HepG2 (cell line): ENCODE data around the gene FNBP1L. TPM values are rescaled to one million over a fixed set of nuclear protein-coding genes. Genes with fewer than 3 reads are reported as not detected.

Source experiments
- ATAC-seq: fragments of 200-7000 bp; cut with Tn5 transposase; 3 replicates; pipeline ENCODE4 v1.9.1; 2020; ENCODE audit warnings: mild to moderate bottlenecking, moderate library complexity
- BruUV-seq: library from RNA; stranded (reverse); fragments of 400-500 nt; replicated peaks from 2 replicates; lab custom pipeline; 2021; lab: Mats Ljungman, UMichigan
- CTCF ChIA-PET: fragments of 300-600 bp; formaldehyde crosslinking; extraction: SDS; loops from one replicate; lab custom pipeline; 2021; ENCODE audit warnings: low total read pairs, inconsistent platforms, low intra/inter-chr PET ratio; lab: Yijun Ruan, JAX
- POLR2A ChIA-PET: fragments of 350-600 bp; sonication (Branson Sonifier 250); formaldehyde crosslinking; loops from one replicate; lab custom pipeline; 2020; ENCODE audit warnings: antibody characterized with exemption, inconsistent platforms; lab: Yijun Ruan, JAX
- DNase-seq: peaks from one replicate; pipeline ENCODE4 v3.0.0-alpha.2; 2015; ENCODE audit warnings: low spot score
- FAIRE-seq: peaks from 3 replicates; lab custom pipeline; 2011; peaks lifted over from hg19 to GRCh38; lab: Jason Lieb, UNC
- H2AFZ ChIP-seq: one replicate; pipeline ENCODE4 v1.6.1; 2011; ENCODE audit warnings: low read length, inconsistent platforms
- H3K27ac ChIP-seq: fragments of 300-600 bp; 3 replicates; pipeline ENCODE4 v1.8.0; 2011; ENCODE audit warnings: mixed run types, mild to moderate bottlenecking, mixed read lengths, low read length, inconsistent platforms; ENCODE audit not compliant: insufficient read depth; ENCODE audit errors: extremely low read length
- H3K27me3 ChIP-seq, 2 experiments: fragments of 200-600 bp in 1 of 2; 2 replicates in 1 of 2; 3 replicates in 1 of 2; pipeline versions ENCODE4 v1.6.0 to v1.8.0; 2011; ENCODE audit warnings: low read length in 2 of 2, mild to moderate bottlenecking in 2 of 2, moderate library complexity in 2 of 2, inconsistent platforms in 1 of 2; ENCODE audit not compliant: insufficient read depth in 2 of 2, control insufficient read depth in 1 of 2
- H3K36me3 ChIP-seq, 2 experiments: fragments of 200-600 bp in 1 of 2; replicated peaks in 1 of 2; 2 replicates in 1 of 2; 3 replicates in 1 of 2; pipeline versions ENCODE4 v1.5.1 to v1.8.0; 2011; ENCODE audit warnings: low read length in 2 of 2, inconsistent platforms in 1 of 2; ENCODE audit not compliant: insufficient read depth in 2 of 2, control insufficient read depth in 1 of 2
- H3K4me1 ChIP-seq: 2 replicates; pipeline ENCODE4 v1.5.1; 2012; ENCODE audit warnings: low read length, inconsistent platforms; ENCODE audit not compliant: insufficient read depth
- H3K4me2 ChIP-seq: 2 replicates; pipeline ENCODE4 v1.6.0; 2011; ENCODE audit warnings: low read depth, low read length, inconsistent platforms
- H3K4me3 ChIP-seq, 3 experiments: fragments of 200-600 bp in 1 of 3; sonication (generic), shearing (Covaris generic) in 1 of 3; replicated peaks in 1 of 3; 2 replicates each; pipeline ENCODE4 v1.5.1; 2011 to 2016; ENCODE audit warnings: low read length in 3 of 3, inconsistent platforms in 2 of 3, low read depth in 2 of 3, mild to moderate bottlenecking in 2 of 3, control low read depth in 1 of 3, mixed read lengths in 1 of 3; ENCODE audit not compliant: insufficient read depth in 1 of 3
- H3K79me2 ChIP-seq: one replicate; pipeline ENCODE4 v1.6.1; 2011; ENCODE audit warnings: low read length, inconsistent platforms; ENCODE audit not compliant: insufficient read depth
- H3K9ac ChIP-seq: 2 replicates; pipeline ENCODE4 v1.6.0; 2011; ENCODE audit warnings: mild to moderate bottlenecking, low read depth, low read length, inconsistent platforms; ENCODE audit not compliant: insufficient read depth
- H3K9me3 ChIP-seq: 2 replicates; pipeline ENCODE4 v1.5.1; 2012; ENCODE audit warnings: mild to moderate bottlenecking, low read length
- H4K20me1 ChIP-seq: 2 replicates; pipeline ENCODE4 v1.6.0; 2011; ENCODE audit warnings: inconsistent platforms, mild to moderate bottlenecking, low read length, moderate library complexity; ENCODE audit not compliant: insufficient read depth
- AKAP8 ChIP-seq: sonication (generic); formaldehyde crosslinking; IDR thresholded peaks from 2 replicates; pipeline ENCODE4 v1.5.1; 2020; ENCODE audit warnings: mild to moderate bottlenecking, missing genetic modification reagents
- CREB1 ChIP-seq, 2 experiments: fragments of 450-650 bp in 1 of 2; IDR thresholded peaks; 2 replicates each; pipeline ENCODE4 v1.6.1; 2016 to 2017; ENCODE audit warnings: control low read depth in 1 of 2, mild to moderate bottlenecking in 1 of 2, missing compliant biosample characterization in 1 of 2, missing genetic modification characterization in 1 of 2
- DNMT3B ChIP-seq: conservative IDR thresholded peaks from 2 replicates; pipeline ENCODE4 v1.6.1; 2016; ENCODE audit warnings: missing biosample characterization, control low read depth
- HNRNPLL ChIP-seq: fragments of 200-400 bp; formaldehyde crosslinking; IDR thresholded peaks from 2 replicates; pipeline ENCODE4 v1.6.1; 2017; ENCODE audit warnings: mild to moderate bottlenecking, low read depth, low read length; ENCODE audit not compliant: poor library complexity, severe bottlenecking
- MNT ChIP-seq: fragments of 450-650 bp; IDR thresholded peaks from 2 replicates; pipeline ENCODE4 v1.6.1; 2016
- SNAPC2 ChIP-seq: sonication (generic); formaldehyde crosslinking; IDR thresholded peaks from 2 replicates; pipeline ENCODE4 v1.8.1; 2022; ENCODE audit warnings: mild to moderate bottlenecking, missing genetic modification reagents
- ZKSCAN5 ChIP-seq: sonication (generic); formaldehyde crosslinking; IDR thresholded peaks from 2 replicates; pipeline ENCODE4 v1.5.1; 2020; ENCODE audit warnings: mild to moderate bottlenecking, missing genetic modification reagents
- ZNF205 ChIP-seq: IDR thresholded peaks from 2 replicates; pipeline ENCODE4 v1.6.1; 2018; ENCODE audit warnings: missing biosample characterization, missing genetic modification reagents
- ZNF501 ChIP-seq: sonication (generic); formaldehyde crosslinking; IDR thresholded peaks from 2 replicates; pipeline ENCODE4 v1.5.1; 2020; ENCODE audit warnings: mild to moderate bottlenecking, moderate library complexity, missing genetic modification reagents
- WGBS: methylation state at CpG from one replicate; pipeline ENCODE4 v1.1.6; 2017; ENCODE audit warnings: low lambda C conversion rate; 5-methylcytosine and 5-hydroxymethylcytosine counted together
- in situ Hi-C: cut with HindIII; loops from 2 replicates; pipeline ENCODE4 v1.10.0; 2017; ENCODE audit warnings: low pct_unique_long_range_greater_than_20kb; ENCODE audit not compliant: extremely low pct_ligation_motif_present
- intact Hi-C: fragments of 100-400 bp; cut with micrococcal nuclease; formaldehyde crosslinking; loops from one replicate; pipeline ENCODE4 v1.10.0; 2022; ENCODE audit not compliant: unreplicated experiment
- polyA plus RNA-seq, 8 experiments: library from polyadenylated mRNA; depleted of rRNA in 3 of 8; stranded (reverse) in 7 of 8; unstranded in 1 of 8; fragments of >200 nt; fragmentation: Illumina TruSeq in 4 of 8; extraction: Trizol in 4 of 8; gene quantifications; 2 replicates each; pipeline versions ENCODE4 v1.2.1 to v1.2.3, GENCODE V29; 2011 to 2016; ENCODE audit warnings: low read depth in 4 of 8, missing spikeins in 1 of 8, mixed read lengths in 1 of 8; ENCODE audit not compliant: insufficient read depth in 1 of 8
- total RNA-seq, 5 experiments: library from RNA; depleted of rRNA; stranded (reverse); fragments of >200 nt; fragmentation: Illumina TruSeq; extraction: Trizol; gene quantifications; 2 replicates each; pipeline ENCODE4 v1.2.3, GENCODE V29; 2016; ENCODE audit warnings: low read depth in 1 of 5
- TF ChIP-seq, protein P1 (sequence below): sonication (generic); formaldehyde crosslinking; IDR thresholded peaks from 2 replicates; pipeline ENCODE4 v1.4.0; 2020; ENCODE audit warnings: mild to moderate bottlenecking, missing genetic modification reagents

The FNBP1L gene
- total and polyA plus RNA-seq, 2 of the 13 experiments (the other 11 are each of a cell fraction or from before 2014, with no cell fraction given): 24.1 to 27.1 TPM

- TF ChIP-seq CREB1 (IDR thresholded peaks at IDR 0.05): no peak
- no peak for TF ChIP-seq CREB1 (CRISPR knock-in tag; IDR thresholded peaks at IDR 0.05)
- TF ChIP-seq DNMT3B: no peak
- no peak for TF ChIP-seq ZNF501 (CRISPR knock-in tag)
- TF ChIP-seq ZKSCAN5 (CRISPR knock-in tag): no peak
- no peak for TF ChIP-seq AKAP8 (CRISPR knock-in tag)
- no peak for TF ChIP-seq HNRNPLL
Measured at GRCh38 chr1:93426181-93426580, 21.7 kb upstream of the FNBP1L start (continued).

- FAIRE-seq (no peak), DNase-seq (no peak), ATAC-seq (no peak)
- Histone ChIP-seq H4K20me1 (no peaks in the 10 kb centered on the region), H3K9ac (no peak overlapping the region), H3K4me2 (no peak overlapping the region), H3K4me3 (no peak overlapping the region), H3K27ac (no peak overlapping the region), H3K36me3 (no peaks in the 10 kb centered on the region), H3K4me1 (0 out of 2 replicates have a peak, but pooled peaks cover 6% of the 10 kb centered on the region), H3K79me2 (no peaks in the 10 kb centered on the region), H3K27me3 (no peaks in the 10 kb centered on the region), H3K9me3 (no peaks in the 10 kb centered on the region), H2AFZ (no peak overlapping the region)
- intact Hi-C loops: no loop called here
- TF ChIP-seq ZNF205 (CRISPR knock-in tag): no peak
- TF ChIP-seq MNT: no peak
- TF ChIP-seq, protein P1, sequence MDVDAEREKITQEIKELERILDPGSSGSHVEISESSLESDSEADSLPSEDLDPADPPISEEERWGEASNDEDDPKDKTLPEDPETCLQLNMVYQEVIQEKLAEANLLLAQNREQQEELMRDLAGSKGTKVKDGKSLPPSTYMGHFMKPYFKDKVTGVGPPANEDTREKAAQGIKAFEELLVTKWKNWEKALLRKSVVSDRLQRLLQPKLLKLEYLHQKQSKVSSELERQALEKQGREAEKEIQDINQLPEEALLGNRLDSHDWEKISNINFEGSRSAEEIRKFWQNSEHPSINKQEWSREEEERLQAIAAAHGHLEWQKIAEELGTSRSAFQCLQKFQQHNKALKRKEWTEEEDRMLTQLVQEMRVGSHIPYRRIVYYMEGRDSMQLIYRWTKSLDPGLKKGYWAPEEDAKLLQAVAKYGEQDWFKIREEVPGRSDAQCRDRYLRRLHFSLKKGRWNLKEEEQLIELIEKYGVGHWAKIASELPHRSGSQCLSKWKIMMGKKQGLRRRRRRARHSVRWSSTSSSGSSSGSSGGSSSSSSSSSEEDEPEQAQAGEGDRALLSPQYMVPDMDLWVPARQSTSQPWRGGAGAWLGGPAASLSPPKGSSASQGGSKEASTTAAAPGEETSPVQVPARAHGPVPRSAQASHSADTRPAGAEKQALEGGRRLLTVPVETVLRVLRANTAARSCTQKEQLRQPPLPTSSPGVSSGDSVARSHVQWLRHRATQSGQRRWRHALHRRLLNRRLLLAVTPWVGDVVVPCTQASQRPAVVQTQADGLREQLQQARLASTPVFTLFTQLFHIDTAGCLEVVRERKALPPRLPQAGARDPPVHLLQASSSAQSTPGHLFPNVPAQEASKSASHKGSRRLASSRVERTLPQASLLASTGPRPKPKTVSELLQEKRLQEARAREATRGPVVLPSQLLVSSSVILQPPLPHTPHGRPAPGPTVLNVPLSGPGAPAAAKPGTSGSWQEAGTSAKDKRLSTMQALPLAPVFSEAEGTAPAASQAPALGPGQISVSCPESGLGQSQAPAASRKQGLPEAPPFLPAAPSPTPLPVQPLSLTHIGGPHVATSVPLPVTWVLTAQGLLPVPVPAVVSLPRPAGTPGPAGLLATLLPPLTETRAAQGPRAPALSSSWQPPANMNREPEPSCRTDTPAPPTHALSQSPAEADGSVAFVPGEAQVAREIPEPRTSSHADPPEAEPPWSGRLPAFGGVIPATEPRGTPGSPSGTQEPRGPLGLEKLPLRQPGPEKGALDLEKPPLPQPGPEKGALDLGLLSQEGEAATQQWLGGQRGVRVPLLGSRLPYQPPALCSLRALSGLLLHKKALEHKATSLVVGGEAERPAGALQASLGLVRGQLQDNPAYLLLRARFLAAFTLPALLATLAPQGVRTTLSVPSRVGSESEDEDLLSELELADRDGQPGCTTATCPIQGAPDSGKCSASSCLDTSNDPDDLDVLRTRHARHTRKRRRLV (CRISPR knock-in tag): no peak
- TF ChIP-seq SNAPC2 (CRISPR knock-in tag): no peak
- in situ Hi-C loops: no loop called here
- WGBS: no CpG with 5 or more reads among the region's 3 CpGs
- ChIA-PET POLR2A (interaction anchor here (0.5 to 0.9 kb wide), 2 partner anchors 52 to 82 kb away, joined by 3 read pairs; partner anchors contain the start of gene DR1), CTCF (no interaction called here)
- BruUV-seq: no TSS peak
Measured at GRCh38 chr1:93427656-93428055, 20.3 kb upstream of the FNBP1L start.
